ENCODE results near the gene RARB. TPM values are rescaled to one million over a fixed set of nuclear protein-coding genes. Genes with fewer than 3 reads are reported as not detected.

RARB gene
- total and polyA plus RNA-seq, 2 donors (not counting 3 experiments of a cell fraction or from before 2014, with no cell fraction given) = 15.3 to 23.4 TPM

DNA sequence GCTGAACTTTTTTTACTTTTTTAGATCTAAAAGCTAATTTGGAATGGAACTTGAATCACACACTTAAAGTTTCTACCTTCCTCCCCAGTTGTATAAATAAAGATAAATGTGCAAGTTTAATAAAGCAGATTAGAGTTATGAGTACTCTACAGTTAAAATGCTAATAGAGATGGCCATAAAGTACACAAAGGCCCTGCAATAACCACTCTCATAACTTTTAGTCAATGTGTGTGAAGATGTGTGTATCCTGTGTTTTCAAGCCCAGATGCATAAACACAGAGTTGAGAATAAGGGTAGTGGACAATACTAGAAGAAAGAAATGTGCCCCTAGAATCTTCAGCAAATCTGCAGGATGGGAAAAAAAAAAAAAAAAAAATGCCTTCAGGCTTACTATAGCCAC, 191.3 kb downstream of the RARB start:
- no TSS peak for BruUV-seq (replicated peaks)
- Histone ChIP-seq H3K36me3 (ENCODE audit: control insufficient read depth in 2 of 2, extremely low read depth in 1 of 2, insufficient read depth in 2 of 2, low read length in 2 of 2) (peaks cover 4 to 14% of the 10 kb centered on the region in 2 experiments), H4K20me1 (replicated peaks; ENCODE audit: control insufficient read depth, extremely low read depth, insufficient read depth, low read length) (no peaks in the 10 kb centered on the region), H3K9me1 (replicated peaks; ENCODE audit: control insufficient read depth, extremely low read depth, insufficient read depth, low read length) (no peaks in the 10 kb centered on the region), H2AFZ (ENCODE audit: low read depth, low read length) (no peak overlapping the region), H3K9me3 (replicated peaks; ENCODE audit: control insufficient read depth, insufficient read depth, low read length) (no peaks in the 10 kb centered on the region), H3K9ac (replicated peaks; ENCODE audit: extremely low read depth, insufficient read depth, low read length) (no peak overlapping the region), H3K27me3 (ENCODE audit: control insufficient read depth in 2 of 2, insufficient read depth in 2 of 2, low read length in 2 of 2) (no peaks in the 10 kb centered on the region), H3K4me2 (ENCODE audit: insufficient read depth, low read length) (no peak overlapping the region), H3K4me3 (replicated peaks in 1 of 3; ENCODE audit: insufficient read depth in 1 of 3, low read depth in 1 of 3, low read length in 3 of 3) (no peak overlapping the region), H3K79me2 (ENCODE audit: control insufficient read depth, insufficient read depth, low read length) (no peaks in the 10 kb centered on the region), H3K27ac (ENCODE audit: insufficient read depth, low read depth, low read length) (no peak overlapping the region), H3K4me1 (ENCODE audit: control insufficient read depth, extremely low read depth, insufficient read depth, low read length) (no peaks in the 10 kb centered on the region)
- DNase-seq (ENCODE audit: low read depth, low spot score) (no peak), FAIRE-seq (no peak)
- ChIA-PET POLR2A (interaction anchor here (0.7 kb wide), 1 partner anchor 238 kb away, joined by 5 read pairs; no protein-coding TSS in a partner anchor), CTCF (no interaction called here)
- dilution Hi-C loops (cut with MboI; ENCODE audit: extremely low pct_ligation_motif_present, low sequenced_read_pairs) = no loop called here
- TF ChIP-seq MYC (IDR thresholded peaks at IDR 0.05; ENCODE audit: low read depth, low read length) = no peak
- no peak for TF ChIP-seq EZH2 (IDR thresholded peaks at IDR 0.05; ENCODE audit: borderline replicate concordance, low read depth, low read length, severe bottlenecking)
- TF ChIP-seq, protein P1, sequence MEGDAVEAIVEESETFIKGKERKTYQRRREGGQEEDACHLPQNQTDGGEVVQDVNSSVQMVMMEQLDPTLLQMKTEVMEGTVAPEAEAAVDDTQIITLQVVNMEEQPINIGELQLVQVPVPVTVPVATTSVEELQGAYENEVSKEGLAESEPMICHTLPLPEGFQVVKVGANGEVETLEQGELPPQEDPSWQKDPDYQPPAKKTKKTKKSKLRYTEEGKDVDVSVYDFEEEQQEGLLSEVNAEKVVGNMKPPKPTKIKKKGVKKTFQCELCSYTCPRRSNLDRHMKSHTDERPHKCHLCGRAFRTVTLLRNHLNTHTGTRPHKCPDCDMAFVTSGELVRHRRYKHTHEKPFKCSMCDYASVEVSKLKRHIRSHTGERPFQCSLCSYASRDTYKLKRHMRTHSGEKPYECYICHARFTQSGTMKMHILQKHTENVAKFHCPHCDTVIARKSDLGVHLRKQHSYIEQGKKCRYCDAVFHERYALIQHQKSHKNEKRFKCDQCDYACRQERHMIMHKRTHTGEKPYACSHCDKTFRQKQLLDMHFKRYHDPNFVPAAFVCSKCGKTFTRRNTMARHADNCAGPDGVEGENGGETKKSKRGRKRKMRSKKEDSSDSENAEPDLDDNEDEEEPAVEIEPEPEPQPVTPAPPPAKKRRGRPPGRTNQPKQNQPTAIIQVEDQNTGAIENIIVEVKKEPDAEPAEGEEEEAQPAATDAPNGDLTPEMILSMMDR (IDR thresholded peaks at IDR 0.05; ENCODE audit: extremely low read depth in 1 of 2, insufficient read depth in 1 of 2, low read depth in 1 of 2, low read length in 2 of 2) = no peak
- TF ChIP-seq JUN (IDR thresholded peaks at IDR 0.05; ENCODE audit: borderline replicate concordance, insufficient read depth, insufficient read length, low read depth) = no peak
- no peak for TF ChIP-seq GATA2 (IDR thresholded peaks at IDR 0.05; ENCODE audit: insufficient read depth, insufficient read length, low read depth, low read length)
- no peak for TF ChIP-seq FOS (IDR thresholded peaks at IDR 0.05; ENCODE audit: borderline replicate concordance, insufficient read depth, low read length)
- TF ChIP-seq POLR2AphosphoS5 (IDR thresholded peaks at IDR 0.05; ENCODE audit: insufficient read depth, low read depth, low read length) = no peak
- TF ChIP-seq POLR2A (IDR thresholded peaks at IDR 0.05; ENCODE audit: low read depth, low read length) = no peak
- TF ChIP-seq, protein P2, sequence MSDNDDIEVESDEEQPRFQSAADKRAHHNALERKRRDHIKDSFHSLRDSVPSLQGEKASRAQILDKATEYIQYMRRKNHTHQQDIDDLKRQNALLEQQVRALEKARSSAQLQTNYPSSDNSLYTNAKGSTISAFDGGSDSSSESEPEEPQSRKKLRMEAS (IDR thresholded peaks at IDR 0.05; ENCODE audit: insufficient read depth, insufficient read length) = no peak
- intact Hi-C loops (cut with micrococcal nuclease) = no loop called here
